ENCODE results near the gene AK8.

AK8 gene

GRCh38 chr9:132794730-132795380 is 83.2 kb downstream of the AK8 start:
- Histone ChIP-seq H2BK120ac (ENCODE audit: low read depth, low read length) (no peak overlapping the region), H2BK5ac (ENCODE audit: low read depth, low read length, poor library complexity, severe bottlenecking) (no peak overlapping the region), H2BK15ac (ENCODE audit: low read depth, poor library complexity, severe bottlenecking) (no peak overlapping the region), H3K27ac (ENCODE audit: low read length, poor library complexity, severe bottlenecking) (no peak overlapping the region), H4K8ac (ENCODE audit: low read length) (no peak overlapping the region), H3K4me2 (ENCODE audit: low read length, poor library complexity, severe bottlenecking) (no peak overlapping the region), H4K91ac (ENCODE audit: low read length) (no peak overlapping the region), H3K4me3 (ENCODE audit: insufficient read depth in 1 of 2, low read depth in 1 of 2, low read length in 2 of 2) (no peak overlapping the region), H3K9me3 (ENCODE audit: control insufficient read depth, low read length) (peaks cover 4% of the 10 kb centered on the region), H3K36me3 (ENCODE audit: control insufficient read depth in 1 of 2, insufficient read depth in 2 of 2, low read depth in 1 of 2, low read length in 2 of 2) (no peaks in the 10 kb centered on the region), H2AK5ac (ENCODE audit: low read length, severe bottlenecking) (no peak overlapping the region), H3K9ac (ENCODE audit: low read length) (no peak overlapping the region), H3K4ac (ENCODE audit: low read depth in 1 of 2, low read length in 2 of 2) (no peak overlapping the region), H3K27me3 (ENCODE audit: control insufficient read depth in 1 of 2, insufficient read depth in 1 of 2, low read length in 2 of 2) (peaks cover 45 to 56% of the 10 kb centered on the region in 2 experiments), H3K23ac (ENCODE audit: low read length in 2 of 2) (no peak overlapping the region), H3K79me1 (replicated peaks; ENCODE audit: low read length, poor library complexity, severe bottlenecking) (no peaks in the 10 kb centered on the region), H3K4me1 (ENCODE audit: control insufficient read depth, insufficient read depth, low read depth, low read length) (peaks cover 2% of the 10 kb centered on the region), H2AFZ (ENCODE audit: low read depth, low read length) (no peak overlapping the region), H2BK12ac (ENCODE audit: low read length in 2 of 2) (no peak overlapping the region), H3K14ac (ENCODE audit: low read length in 2 of 2) (no peak overlapping the region), H3K18ac (ENCODE audit: low read depth in 1 of 2, low read length in 2 of 2) (no peak overlapping the region)
- WGBS = 8% methylated on average over 13 of the region's 13 CpGs
- DNase-seq = no peak

- Histone ChIP-seq H3K4ac (ENCODE audit: low read depth in 1 of 2, low read length in 2 of 2) (no peak overlapping the region), H4K8ac (ENCODE audit: low read length) (no peak overlapping the region), H3K36me3 (ENCODE audit: control insufficient read depth in 1 of 2, insufficient read depth in 2 of 2, low read depth in 1 of 2, low read length in 2 of 2) (no peaks in the 10 kb centered on the region), H2AK5ac (ENCODE audit: low read length, severe bottlenecking) (no peak overlapping the region), H2BK120ac (ENCODE audit: low read depth, low read length) (no peak overlapping the region), H3K4me2 (ENCODE audit: low read length, poor library complexity, severe bottlenecking) (no peak overlapping the region), H4K91ac (ENCODE audit: low read length) (no peak overlapping the region), H3K18ac (ENCODE audit: low read depth in 1 of 2, low read length in 2 of 2) (no peak overlapping the region), H2BK5ac (ENCODE audit: low read depth, low read length, poor library complexity, severe bottlenecking) (no peak overlapping the region), H2AFZ (ENCODE audit: low read depth, low read length) (no peak overlapping the region), H3K9ac (ENCODE audit: low read length) (no peak overlapping the region), H3K4me3 (ENCODE audit: insufficient read depth in 1 of 2, low read depth in 1 of 2, low read length in 2 of 2) (no peak overlapping the region), H3K23ac (ENCODE audit: low read length in 2 of 2) (no peak overlapping the region), H2BK12ac (ENCODE audit: low read length in 2 of 2) (no peak overlapping the region), H3K14ac (ENCODE audit: low read length in 2 of 2) (no peak overlapping the region), H3K27ac (ENCODE audit: low read length, poor library complexity, severe bottlenecking) (no peak overlapping the region), H3K79me1 (replicated peaks; ENCODE audit: low read length, poor library complexity, severe bottlenecking) (no peaks in the 10 kb centered on the region), H3K9me3 (ENCODE audit: control insufficient read depth, low read length) (peaks cover 6% of the 10 kb centered on the region), H3K27me3 (ENCODE audit: control insufficient read depth in 1 of 2, insufficient read depth in 1 of 2, low read length in 2 of 2) (peaks cover 45 to 48% of the 10 kb centered on the region in 2 experiments), H2BK15ac (ENCODE audit: low read depth, poor library complexity, severe bottlenecking) (no peak overlapping the region), H3K4me1 (ENCODE audit: control insufficient read depth, insufficient read depth, low read depth, low read length) (no peaks in the 10 kb centered on the region)
- DNase-seq = no peak
- WGBS = 78% methylated on average over 16 of the region's 16 CpGs
These were observed 84.2 kb downstream of the AK8 start for GRCh38 chr9:132793606-132794580.

- Histone ChIP-seq H2AK5ac (ENCODE audit: low read length, severe bottlenecking) (no peak overlapping the region), H3K4ac (ENCODE audit: low read depth in 1 of 2, low read length in 2 of 2) (no peak overlapping the region), H3K18ac (ENCODE audit: low read depth in 1 of 2, low read length in 2 of 2) (no peak overlapping the region), H2BK5ac (ENCODE audit: low read depth, low read length, poor library complexity, severe bottlenecking) (no peak overlapping the region), H2BK15ac (ENCODE audit: low read depth, poor library complexity, severe bottlenecking) (no peak overlapping the region), H3K27me3 (ENCODE audit: control insufficient read depth in 1 of 2, insufficient read depth in 1 of 2, low read length in 2 of 2) (peaks cover 39 to 50% of the 10 kb centered on the region in 2 experiments), H3K9ac (ENCODE audit: low read length) (no peak overlapping the region), H3K36me3 (ENCODE audit: control insufficient read depth in 1 of 2, insufficient read depth in 2 of 2, low read depth in 1 of 2, low read length in 2 of 2) (no peaks in the 10 kb centered on the region), H3K14ac (ENCODE audit: low read length in 2 of 2) (no peak overlapping the region), H3K4me1 (ENCODE audit: control insufficient read depth, insufficient read depth, low read depth, low read length) (no peaks in the 10 kb centered on the region), H3K27ac (ENCODE audit: low read length, poor library complexity, severe bottlenecking) (no peak overlapping the region), H2AFZ (ENCODE audit: low read depth, low read length) (no peak overlapping the region), H2BK120ac (ENCODE audit: low read depth, low read length) (no peak overlapping the region), H4K8ac (ENCODE audit: low read length) (no peak overlapping the region), H3K23ac (ENCODE audit: low read length in 2 of 2) (no peak overlapping the region), H3K4me2 (ENCODE audit: low read length, poor library complexity, severe bottlenecking) (no peak overlapping the region), H2BK12ac (ENCODE audit: low read length in 2 of 2) (no peak overlapping the region), H3K9me3 (ENCODE audit: control insufficient read depth, low read length) (peaks cover 17% of the 10 kb centered on the region), H3K4me3 (ENCODE audit: insufficient read depth in 1 of 2, low read depth in 1 of 2, low read length in 2 of 2) (no peak overlapping the region), H4K91ac (ENCODE audit: low read length) (no peak overlapping the region), H3K79me1 (replicated peaks; ENCODE audit: low read length, poor library complexity, severe bottlenecking) (no peaks in the 10 kb centered on the region)
- DNase-seq = no peak
- WGBS = 96% methylated on average over 9 of the region's 9 CpGs
These were observed 85.5 kb downstream of the AK8 start for GRCh38 chr9:132792547-132792946.

- Histone ChIP-seq H2AFZ (ENCODE audit: low read depth, low read length) (no peak overlapping the region), H3K4me3 (ENCODE audit: insufficient read depth in 1 of 2, low read depth in 1 of 2, low read length in 2 of 2) (no peak overlapping the region), H4K8ac (ENCODE audit: low read length) (no peak overlapping the region), H2BK120ac (ENCODE audit: low read depth, low read length) (no peak overlapping the region), H3K9me3 (ENCODE audit: control insufficient read depth, low read length) (peaks cover 18% of the 10 kb centered on the region), H3K14ac (ENCODE audit: low read length in 2 of 2) (no peak overlapping the region), H3K27ac (ENCODE audit: low read length, poor library complexity, severe bottlenecking) (no peak overlapping the region), H3K4me1 (ENCODE audit: control insufficient read depth, insufficient read depth, low read depth, low read length) (no peaks in the 10 kb centered on the region), H3K4me2 (ENCODE audit: low read length, poor library complexity, severe bottlenecking) (no peak overlapping the region), H3K79me1 (replicated peaks; ENCODE audit: low read length, poor library complexity, severe bottlenecking) (no peaks in the 10 kb centered on the region), H3K4ac (ENCODE audit: low read depth in 1 of 2, low read length in 2 of 2) (no peak overlapping the region), H4K91ac (ENCODE audit: low read length) (no peak overlapping the region), H3K9ac (ENCODE audit: low read length) (no peak overlapping the region), H3K23ac (ENCODE audit: low read length in 2 of 2) (no peak overlapping the region), H2BK15ac (ENCODE audit: low read depth, poor library complexity, severe bottlenecking) (no peak overlapping the region), H3K27me3 (ENCODE audit: control insufficient read depth in 1 of 2, insufficient read depth in 1 of 2, low read length in 2 of 2) (peaks cover 38 to 50% of the 10 kb centered on the region in 2 experiments), H3K18ac (ENCODE audit: low read depth in 1 of 2, low read length in 2 of 2) (no peak overlapping the region), H2BK12ac (ENCODE audit: low read length in 2 of 2) (no peak overlapping the region), H3K36me3 (ENCODE audit: control insufficient read depth in 1 of 2, insufficient read depth in 2 of 2, low read depth in 1 of 2, low read length in 2 of 2) (no peaks in the 10 kb centered on the region), H2BK5ac (ENCODE audit: low read depth, low read length, poor library complexity, severe bottlenecking) (no peak overlapping the region), H2AK5ac (ENCODE audit: low read length, severe bottlenecking) (no peak overlapping the region)
- WGBS = 73% methylated on average over 5 of the region's 5 CpGs
- DNase-seq = no peak
These were observed 86.3 kb downstream of the AK8 start for GRCh38 chr9:132791699-132792240.
